ENCODE results near the gene THPO.

- peak; percentile 65 for TF ChIP-seq CTCF (IDR thresholded peaks at IDR 0.05)
- TF ChIP-seq EZH2phosphoT487 (IDR thresholded peaks at IDR 0.05): no peak
- no peak for TF ChIP-seq EZH2 (IDR thresholded peaks at IDR 0.05)
These were observed 32.5 kb downstream of the THPO start for GRCh38 chr3:184345317-184346144.

All from neural progenitor cell (in vitro differentiated cells).